GM12892 (cell line): Measurements from ENCODE around the gene KCTD7. TPM values are rescaled to one million over a fixed set of nuclear protein-coding genes. Genes with fewer than 3 reads are reported as not detected.
"Not testable (repeated sequence)": the region's sequence is repeated elsewhere in the genome, so short reads cannot be mapped to it uniquely, and the experiment has no call there.

Source experiments
- DNase-seq: peaks from one replicate; pipeline ENCODE4 v3.0.0; 2011; ENCODE audit not compliant: insufficient read length
- FAIRE-seq: peaks from 2 replicates; lab custom pipeline; 2011; peaks lifted over from hg19 to GRCh38; lab: Jason Lieb, UNC
- POLR2A ChIP-seq: IDR thresholded peaks from 2 replicates; pipeline ENCODE4 v1.6.1; 2011; ENCODE audit warnings: low read depth, low read length, control low read depth
- POLR2AphosphoS5 ChIP-seq: IDR thresholded peaks from 2 replicates; pipeline ENCODE4 v1.6.1; 2011; ENCODE audit warnings: low read depth, low read length, control low read depth
- TAF1 ChIP-seq: IDR thresholded peaks from 2 replicates; pipeline ENCODE4 v1.6.1; 2011; ENCODE audit warnings: low read depth, mild to moderate bottlenecking, control low read depth, low read length, borderline replicate concordance
- polyA plus RNA-seq: library from polyadenylated mRNA; unstranded; fragments of >200 nt; gene quantifications from one replicate; pipeline ENCODE4 v1.2.1, GENCODE V29; 2012; ENCODE audit warnings: missing spikeins, inconsistent platforms; ENCODE audit not compliant: missing spikeins

Gene KCTD7
- 8.2 TPM for polyA plus RNA-seq

- peak; percentile 97 for TF ChIP-seq POLR2A
- TF ChIP-seq POLR2AphosphoS5: peak; percentile 97
- TF ChIP-seq TAF1: peak; percentile 85
- peak; percentile 94 for FAIRE-seq
- DNase-seq: peak; percentile 97
Observed at GRCh38 chr7:66628361-66629221, at the start of gene KCTD7. Gene KCTD7 (plus strand): TSS chr7:66628881. CDS start chr7:66629065, 184 bp downstream.

- not testable (repeated sequence) for FAIRE-seq, DNase-seq
Observed at GRCh38 chr7:66580380-66580779, 48.3 kb upstream of the KCTD7 start.

GRCh38 chr7:66582816-66583489, 45.7 kb upstream of the KCTD7 start:
- FAIRE-seq, DNase-seq: not testable (repeated sequence)

GRCh38 chr7:66583490-66584110, 45.1 kb upstream of the KCTD7 start:
- DNase-seq (no peak), FAIRE-seq (no peak)
- no peak for TF ChIP-seq POLR2A
- TF ChIP-seq POLR2AphosphoS5: no peak
- TF ChIP-seq TAF1: no peak

GRCh38 chr7:66586181-66586580, 42.5 kb upstream of the KCTD7 start:
- TF ChIP-seq POLR2A (no peak), TAF1 (no peak), POLR2AphosphoS5 (no peak)
- no peak for DNase-seq
- no peak for FAIRE-seq

GRCh38 chr7:66588226-66588625, 40.5 kb upstream of the KCTD7 start:
- not testable (repeated sequence) for FAIRE-seq, DNase-seq

- not testable (repeated sequence) for DNase-seq, FAIRE-seq
Observed at GRCh38 chr7:66588856-66589570, 39.7 kb upstream of the KCTD7 start.

- DNase-seq, FAIRE-seq: not testable (repeated sequence)
Observed at GRCh38 chr7:66590302-66591057, 38.2 kb upstream of the KCTD7 start.

GRCh38 chr7:66591058-66591798, 37.5 kb upstream of the KCTD7 start:
- FAIRE-seq, DNase-seq: not testable (repeated sequence)

GRCh38 chr7:66591799-66592596, 36.7 kb upstream of the KCTD7 start:
- FAIRE-seq (peak; percentile 90), DNase-seq (peak; percentile 89)
- TF ChIP-seq POLR2A (peak; percentile 93), TAF1 (peak; percentile 54; the same call in 1 of the 2 replicates), POLR2AphosphoS5 (peak; percentile 80)

GRCh38 chr7:66592597-66593146, 36.0 kb upstream of the KCTD7 start:
- not testable (repeated sequence) for FAIRE-seq

GRCh38 chr7:66594082-66594481, 34.6 kb upstream of the KCTD7 start:
- not testable (repeated sequence) for DNase-seq, FAIRE-seq

More at GRCh38 chr7:66592597-66593146, 36.0 kb upstream of the KCTD7 start:
- not testable (repeated sequence) for DNase-seq
